PFSK-1 (cell line): Measurements from ENCODE around the gene RALGPS1.

ENCODE experiments used
- FOXP2 ChIP-seq: optimal IDR thresholded peaks from 2 replicates; pipeline ENCODE3; 2011; ENCODE audit warnings: borderline replicate concordance, control low read depth, inconsistent platforms; ENCODE audit not compliant: insufficient read depth; ENCODE audit errors: extremely low read length, extremely low read depth
- POLR2AphosphoS5 ChIP-seq: IDR thresholded peaks from 2 replicates; pipeline ENCODE4 v1.6.1; 2012; ENCODE audit warnings: low read depth, mild to moderate bottlenecking, control low read depth, low read length, moderate library complexity
- REST ChIP-seq, 2 experiments: IDR thresholded peaks; 2 replicates each; pipeline versions ENCODE4 v1.6.1 to v1.8.0; 2011 to 2012; ENCODE audit warnings: low read depth in 2 of 2, low read length in 2 of 2, control low read depth in 1 of 2, inconsistent platforms in 1 of 2, mild to moderate bottlenecking in 1 of 2, moderate library complexity in 1 of 2; ENCODE audit not compliant: insufficient read depth in 1 of 2
- SIN3A ChIP-seq: IDR thresholded peaks from 2 replicates; pipeline ENCODE4 v1.6.1; 2012; ENCODE audit warnings: mild to moderate bottlenecking, low read length, moderate library complexity, borderline replicate concordance; ENCODE audit not compliant: insufficient read depth
- TAF1 ChIP-seq: IDR thresholded peaks from 2 replicates; pipeline ENCODE4 v1.6.1; 2012; ENCODE audit warnings: low read length, control low read depth, borderline replicate concordance; ENCODE audit not compliant: insufficient read depth

RALGPS1 gene

GRCh38 chr9:127088724-127089615, 174.4 kb downstream of the RALGPS1 start:
- TF ChIP-seq TAF1 (no peak), POLR2AphosphoS5 (no peak), SIN3A (no peak), REST (IDR thresholded peaks at IDR 0.05; ENCODE audit: insufficient read depth in 1 of 2, low read depth in 2 of 2, low read length in 2 of 2) (no peak), FOXP2 (no peak)

- no peak for TF ChIP-seq FOXP2
- TF ChIP-seq POLR2AphosphoS5 = no peak
- TF ChIP-seq SIN3A = no peak
- no peak for TF ChIP-seq TAF1
These were observed 175.1 kb downstream of the RALGPS1 start for GRCh38 chr9:127089631-127090081.

- TF ChIP-seq FOXP2 (no peak), TAF1 (no peak), REST (IDR thresholded peaks at IDR 0.05; ENCODE audit: insufficient read depth in 1 of 2, low read depth in 2 of 2, low read length in 2 of 2) (no peak), SIN3A (no peak)
These were observed 175.9 kb downstream of the RALGPS1 start for GRCh38 chr9:127090341-127090985.

GRCh38 chr9:127091526-127091925, 176.9 kb downstream of the RALGPS1 start:
- TF ChIP-seq REST (IDR thresholded peaks at IDR 0.05; ENCODE audit: insufficient read depth in 1 of 2, low read depth in 2 of 2, low read length in 2 of 2) (no peak), POLR2AphosphoS5 (no peak), SIN3A (no peak), TAF1 (no peak)

- TF ChIP-seq REST (IDR thresholded peaks at IDR 0.05; ENCODE audit: insufficient read depth in 1 of 2, low read depth in 2 of 2, low read length in 2 of 2) (no peak), TAF1 (no peak), FOXP2 (no peak), SIN3A (no peak), POLR2AphosphoS5 (no peak)
These were observed 177.5 kb downstream of the RALGPS1 start for GRCh38 chr9:127092041-127092608.
